ENCODE data around the gene NFYB. TPM values are rescaled to one million over a fixed set of nuclear protein-coding genes. Genes with fewer than 3 reads are reported as not detected.

Gene NFYB
- total RNA-seq, 1 donor = 25.7 TPM

GRCh38 chr12:104097954-104098353 is 40.1 kb downstream of the NFYB start:
- H3K27ac ChIP-seq (ENCODE audit: low read depth, low read length) = no peak overlapping the region
- no peaks in the 10 kb centered on the region for H4K20me1 ChIP-seq (ENCODE audit: insufficient read depth, low read length)
- no peaks in the 10 kb centered on the region for H3K27me3 ChIP-seq (ENCODE audit: insufficient read depth, low read length)
- H3K4me3 ChIP-seq (ENCODE audit: insufficient read depth, low read length) = no peak overlapping the region
- H3K9me3 ChIP-seq (ENCODE audit: low read depth, low read length) = no peaks in the 10 kb centered on the region
- H3K36me3 ChIP-seq (ENCODE audit: insufficient read depth, low read length) = peaks cover 49% of the 10 kb centered on the region
- no peak for TF ChIP-seq CTCF (IDR thresholded peaks at IDR 0.05; ENCODE audit: extremely low read depth, low read depth, low read length)
- no peak overlapping the region for H2AFZ ChIP-seq (ENCODE audit: low read length)
- DNase-seq (ENCODE audit: insufficient read length, low spot score, missing footprints) = no peak
- no peaks in the 10 kb centered on the region for H3K79me2 ChIP-seq (ENCODE audit: insufficient read depth, low read length)
- no peaks in the 10 kb centered on the region for H3K4me1 ChIP-seq (ENCODE audit: insufficient read depth, low read length)
- H3K4me2 ChIP-seq (ENCODE audit: insufficient read depth, low read length) = no peak overlapping the region

GRCh38 chr12:104095289-104095688 is 42.7 kb downstream of the NFYB start:
- no peak overlapping the region for H2AFZ ChIP-seq (ENCODE audit: low read length)
- H3K4me1 ChIP-seq (ENCODE audit: insufficient read depth, low read length) = no peaks in the 10 kb centered on the region
- H3K36me3 ChIP-seq (ENCODE audit: insufficient read depth, low read length) = peaks cover 63% of the 10 kb centered on the region
- no peaks in the 10 kb centered on the region for H3K9me3 ChIP-seq (ENCODE audit: low read depth, low read length)
- no peak overlapping the region for H3K4me3 ChIP-seq (ENCODE audit: insufficient read depth, low read length)
- TF ChIP-seq CTCF (IDR thresholded peaks at IDR 0.05; ENCODE audit: extremely low read depth, low read depth, low read length) = no peak
- no peaks in the 10 kb centered on the region for H3K79me2 ChIP-seq (ENCODE audit: insufficient read depth, low read length)
- H4K20me1 ChIP-seq (ENCODE audit: insufficient read depth, low read length) = no peaks in the 10 kb centered on the region
- peak overlapping the region; percentile 59 for H3K27ac ChIP-seq (ENCODE audit: low read depth, low read length)
- no peaks in the 10 kb centered on the region for H3K27me3 ChIP-seq (ENCODE audit: insufficient read depth, low read length)
- DNase-seq (ENCODE audit: insufficient read length, low spot score, missing footprints) = no peak
- H3K4me2 ChIP-seq (ENCODE audit: insufficient read depth, low read length) = no peak overlapping the region

GRCh38 chr12:104094284-104094683 is 43.7 kb downstream of the NFYB start:
- no peak for TF ChIP-seq CTCF (IDR thresholded peaks at IDR 0.05; ENCODE audit: extremely low read depth, low read depth, low read length)
- Histone ChIP-seq H3K36me3 (ENCODE audit: insufficient read depth, low read length) (peaks cover 61% of the 10 kb centered on the region), H3K27ac (ENCODE audit: low read depth, low read length) (peak overlapping the region; percentile 59), H3K9me3 (ENCODE audit: low read depth, low read length) (no peaks in the 10 kb centered on the region), H3K79me2 (ENCODE audit: insufficient read depth, low read length) (no peaks in the 10 kb centered on the region), H3K4me2 (ENCODE audit: insufficient read depth, low read length) (no peak overlapping the region), H2AFZ (ENCODE audit: low read length) (no peak overlapping the region), H4K20me1 (ENCODE audit: insufficient read depth, low read length) (no peaks in the 10 kb centered on the region), H3K4me1 (ENCODE audit: insufficient read depth, low read length) (no peaks in the 10 kb centered on the region), H3K4me3 (ENCODE audit: insufficient read depth, low read length) (no peak overlapping the region), H3K27me3 (ENCODE audit: insufficient read depth, low read length) (no peaks in the 10 kb centered on the region)
- peak; percentile 65 for DNase-seq (ENCODE audit: insufficient read length, low spot score, missing footprints)

- Histone ChIP-seq H3K27me3 (ENCODE audit: insufficient read depth, low read length) (no peaks in the 10 kb centered on the region), H2AFZ (ENCODE audit: low read length) (no peak overlapping the region), H3K9me3 (ENCODE audit: low read depth, low read length) (no peaks in the 10 kb centered on the region), H3K4me2 (ENCODE audit: insufficient read depth, low read length) (no peak overlapping the region), H3K79me2 (ENCODE audit: insufficient read depth, low read length) (no peaks in the 10 kb centered on the region), H3K4me1 (ENCODE audit: insufficient read depth, low read length) (no peaks in the 10 kb centered on the region), H3K36me3 (ENCODE audit: insufficient read depth, low read length) (peaks cover 56% of the 10 kb centered on the region), H3K27ac (ENCODE audit: low read depth, low read length) (no peak overlapping the region), H3K4me3 (ENCODE audit: insufficient read depth, low read length) (no peak overlapping the region), H4K20me1 (ENCODE audit: insufficient read depth, low read length) (no peaks in the 10 kb centered on the region)
- TF ChIP-seq CTCF (IDR thresholded peaks at IDR 0.05; ENCODE audit: extremely low read depth, low read depth, low read length) = no peak
- no peak for DNase-seq (ENCODE audit: insufficient read length, low spot score, missing footprints)
Observed at GRCh38 chr12:104091136-104091535, 46.9 kb downstream of the NFYB start.

Measured in osteoblast (primary cell).